K562 (cell line): Measurements from ENCODE around the gene TMEM179. TPM values are rescaled to one million over a fixed set of nuclear protein-coding genes. Genes with fewer than 3 reads are reported as not detected.

Source experiments
- ATAC-seq: fragments of 200-7000 bp; cut with Tn5 transposase; 3 replicates; pipeline ENCODE4 v1.9.1; 2020; ENCODE audit warnings: moderate library complexity
- BruUV-seq: library from RNA; stranded (reverse); fragments of 400-500 nt; replicated peaks from 2 replicates; lab custom pipeline; 2021; lab: Mats Ljungman, UMichigan
- CTCF ChIA-PET: fragments of 300-600 bp; formaldehyde crosslinking; extraction: SDS; loops from one replicate; lab custom pipeline; 2021; ENCODE audit warnings: low intra/inter-chr PET ratio; lab: Yijun Ruan, JAX
- POLR2A ChIA-PET: fragments of 300-600, 350-650 bp; sonication (Branson Sonifier 250); formaldehyde crosslinking; extraction: SDS; loops from one replicate; lab custom pipeline; 2021; ENCODE audit warnings: antibody characterized with exemption, inconsistent platforms; lab: Yijun Ruan, JAX
- DNase-seq, 4 experiments: peaks; one replicate each; pipeline versions ENCODE4 v3.0.0 to v3.0.0-alpha.2; 2011 to 2018; ENCODE audit warnings: low spot score in 3 of 4, mixed read lengths in 3 of 4; ENCODE audit errors: extremely low read depth in 1 of 4
- FAIRE-seq: peaks from 2 replicates; lab custom pipeline; 2011; peaks lifted over from hg19 to GRCh38; lab: Jason Lieb, UNC
- H2AFZ ChIP-seq: 2 replicates; pipeline ENCODE4 v1.6.0; 2011; ENCODE audit warnings: low read depth, low read length, control low read depth, inconsistent platforms
- H3K27ac ChIP-seq: fragments of 200-600 bp; 3 replicates; pipeline ENCODE4 v1.8.0; 2011; ENCODE audit warnings: low read depth, mild to moderate bottlenecking, control low read depth, inconsistent platforms, low read length, moderate library complexity, mixed read lengths; ENCODE audit errors: extremely low read depth
- H3K27me3 ChIP-seq, 2 experiments: fragments of 300-600 bp in 1 of 2; 2 replicates in 1 of 2; 3 replicates in 1 of 2; pipeline versions ENCODE4 v1.6.0 to v1.8.0; 2011; ENCODE audit warnings: inconsistent platforms in 2 of 2, low read length in 2 of 2, mild to moderate bottlenecking in 1 of 2, mixed read lengths in 1 of 2, moderate library complexity in 1 of 2; ENCODE audit not compliant: control insufficient read depth in 2 of 2, insufficient read depth in 2 of 2
- H3K36me3 ChIP-seq: fragments of 300-600 bp; 3 replicates; pipeline ENCODE4 v1.8.0; 2011; ENCODE audit warnings: mild to moderate bottlenecking, low read length, inconsistent platforms; ENCODE audit not compliant: control insufficient read depth, insufficient read depth
- H3K4me1 ChIP-seq, 2 experiments: fragments of 200-600 bp in 1 of 2; replicated peaks in 1 of 2; 2 replicates in 1 of 2; 3 replicates in 1 of 2; pipeline versions ENCODE4 v1.5.1 to v1.8.0; 2011; ENCODE audit warnings: inconsistent platforms in 2 of 2, low read length in 2 of 2, mild to moderate bottlenecking in 1 of 2, mixed read lengths in 1 of 2, moderate library complexity in 1 of 2; ENCODE audit not compliant: control insufficient read depth in 2 of 2, insufficient read depth in 2 of 2
- H3K4me2 ChIP-seq: 2 replicates; pipeline ENCODE4 v1.6.1; 2011; ENCODE audit warnings: low read length, control low read depth, inconsistent platforms, mixed read lengths; ENCODE audit not compliant: insufficient read depth
- H3K4me3 ChIP-seq: fragments of 200-600 bp; sonication (generic), shearing (Covaris generic); 2 replicates; pipeline ENCODE4 v1.5.1; 2016; ENCODE audit warnings: control low read depth, inconsistent platforms
- H3K79me2 ChIP-seq: fragments of 200-600 bp; 3 replicates; pipeline ENCODE4 v1.8.0; 2011; ENCODE audit warnings: low read length, inconsistent platforms; ENCODE audit not compliant: control insufficient read depth, insufficient read depth
- H3K9ac ChIP-seq, 2 experiments: 2 replicates each; pipeline versions ENCODE4 v1.6.0 to v1.6.1; 2011; ENCODE audit warnings: low read depth in 2 of 2, low read length in 2 of 2, control low read depth in 1 of 2, inconsistent platforms in 1 of 2, mild to moderate bottlenecking in 1 of 2, mixed read lengths in 1 of 2; ENCODE audit not compliant: insufficient read depth in 1 of 2
- H3K9me1 ChIP-seq: one replicate; pipeline ENCODE4 v1.6.0; 2011; ENCODE audit warnings: inconsistent platforms, mild to moderate bottlenecking, low read length, moderate library complexity; ENCODE audit not compliant: control insufficient read depth, insufficient read depth
- H3K9me3 ChIP-seq: replicated peaks from 2 replicates; pipeline ENCODE4 v1.5.1; 2011; ENCODE audit warnings: low read depth, low read length, inconsistent platforms; ENCODE audit not compliant: control insufficient read depth, insufficient read depth
- H4K20me1 ChIP-seq: replicated peaks from 2 replicates; pipeline ENCODE4 v1.6.1; 2011; ENCODE audit warnings: low read length, inconsistent platforms, mixed read lengths; ENCODE audit not compliant: control insufficient read depth, insufficient read depth
- CBFB ChIP-seq: sonication (generic); formaldehyde crosslinking; IDR thresholded peaks from 2 replicates; pipeline ENCODE4 v1.4.0; 2020; ENCODE audit warnings: mild to moderate bottlenecking, missing genetic modification reagents
- E2F3 ChIP-seq: fragments of 250-450 bp; sonication (Bioruptor Pico); IDR thresholded peaks from 2 replicates; pipeline ENCODE4 v1.4.0; 2020; ENCODE audit warnings: mild to moderate bottlenecking
- JUNB ChIP-seq: fragments of 450-650 bp; formaldehyde crosslinking; conservative IDR thresholded peaks from 2 replicates; pipeline ENCODE4 v1.4.0; 2020; ENCODE audit warnings: mild to moderate bottlenecking
- PPARD ChIP-seq: fragments of 250-450 bp; sonication (Bioruptor Pico); IDR thresholded peaks from 2 replicates; pipeline ENCODE4 v1.8.0; 2022; ENCODE audit warnings: inconsistent platforms, mild to moderate bottlenecking, moderate library complexity
- TEAD2 ChIP-seq: fragments of 450-650 bp; IDR thresholded peaks from 2 replicates; pipeline ENCODE4 v1.6.1; 2016; ENCODE audit warnings: missing genetic modification characterization, control low read depth, missing compliant biosample characterization
- ZNF232 ChIP-seq: sonication (generic); formaldehyde crosslinking; IDR thresholded peaks from 2 replicates; pipeline ENCODE4 v1.8.0; 2022; ENCODE audit warnings: mild to moderate bottlenecking, missing genetic modification reagents
- WGBS: fragments of 100-300 bp; shearing (Covaris generic); methylation state at CpG from one replicate; pipeline ENCODE4 v1.1.6; 2016; ENCODE audit warnings: low coverage, mixed read lengths; ENCODE audit not compliant: insufficient coverage; ENCODE audit errors: missing lambda C conversion rate; 5-methylcytosine and 5-hydroxymethylcytosine counted together
- in situ Hi-C: fragments of 300-500 bp; cut with MboI; formaldehyde crosslinking; loops from 4 replicates; pipeline ENCODE4 v1.15.0; 2018; ENCODE audit warnings: inconsistent platforms, mixed read lengths
- intact Hi-C: fragments of 100-400 bp; cut with micrococcal nuclease; formaldehyde crosslinking; loops from 2 replicates; pipeline ENCODE4 v1.14.2; 2022
- polyA plus RNA-seq, 8 experiments: library from polyadenylated mRNA; depleted of rRNA in 4 of 8; stranded (reverse) in 5 of 8; unstranded in 3 of 8; fragments of >200 nt; fragmentation: Nextera tagmentation in 2 of 8; fragmentation: Illumina TruSeq in 1 of 8; extraction: Ambion mirVana in 2 of 8; extraction: Trizol in 1 of 8; gene quantifications; 2 replicates each; pipeline versions ENCODE4 v1.2.1 to v1.2.3, GENCODE V29; 2011 to 2014; ENCODE audit warnings: inconsistent platforms in 1 of 8, missing spikeins in 1 of 8
- total RNA-seq, 7 experiments: library from RNA; depleted of rRNA in 6 of 7; stranded (reverse); fragments of >200 nt in 6 of 7; fragmentation: Illumina TruSeq in 2 of 7; extraction: Trizol in 2 of 7; gene quantifications; 2 replicates each; pipeline versions ENCODE4 v1.2.1 to v1.2.3, GENCODE V29; 2011 to 2021; ENCODE audit warnings: low replicate concordance in 1 of 7
- TF ChIP-seq, protein P1 (sequence below): fragments of 250-450 bp; sonication (Bioruptor Pico); IDR thresholded peaks from 2 replicates; pipeline ENCODE4 v1.4.0; 2020

The TMEM179 gene
- total and polyA plus RNA-seq, 9 of the 15 experiments (the other 6 are each of a cell fraction or from before 2014, with no cell fraction given), result not detected

DNA sequence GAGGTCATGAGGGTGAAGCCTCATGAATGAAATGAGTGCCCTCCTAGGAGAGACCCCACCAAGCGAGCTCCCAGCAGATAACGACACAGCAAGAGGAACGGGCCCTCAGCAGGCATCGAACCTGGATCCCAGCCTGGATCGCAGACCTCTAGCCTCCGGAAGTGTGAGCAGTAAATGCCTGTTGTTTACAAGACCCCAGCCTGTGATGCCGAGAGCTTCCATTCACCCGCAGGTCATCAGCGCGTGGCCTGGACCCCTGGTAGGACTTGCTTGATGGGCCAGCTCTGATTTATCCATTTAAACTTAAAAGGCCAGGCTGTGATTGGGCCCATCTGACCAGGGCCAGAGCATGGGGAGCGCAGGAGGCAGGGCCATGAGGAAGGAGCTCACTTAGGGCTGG, 7.0 kb downstream of the TMEM179 start:
- no peak for TF ChIP-seq JUNB
- TF ChIP-seq PPARD (CRISPR knock-in tag), result no peak
- no peak for TF ChIP-seq TEAD2 (tag)
- TF ChIP-seq E2F3 (CRISPR knock-in tag), result no peak
- no peak for TF ChIP-seq ZNF232 (CRISPR knock-in tag)
- TF ChIP-seq, protein P1, sequence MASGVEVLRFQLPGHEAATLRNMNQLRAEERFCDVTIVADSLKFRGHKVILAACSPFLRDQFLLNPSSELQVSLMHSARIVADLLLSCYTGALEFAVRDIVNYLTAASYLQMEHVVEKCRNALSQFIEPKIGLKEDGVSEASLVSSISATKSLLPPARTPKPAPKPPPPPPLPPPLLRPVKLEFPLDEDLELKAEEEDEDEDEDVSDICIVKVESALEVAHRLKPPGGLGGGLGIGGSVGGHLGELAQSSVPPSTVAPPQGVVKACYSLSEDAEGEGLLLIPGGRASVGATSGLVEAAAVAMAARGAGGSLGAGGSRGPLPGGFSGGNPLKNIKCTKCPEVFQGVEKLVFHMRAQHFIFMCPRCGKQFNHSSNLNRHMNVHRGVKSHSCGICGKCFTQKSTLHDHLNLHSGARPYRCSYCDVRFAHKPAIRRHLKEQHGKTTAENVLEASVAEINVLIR, result no peak
- TF ChIP-seq CBFB (CRISPR knock-in tag), result no peak
- no TSS peak for BruUV-seq
- no peaks in the 10 kb centered on the region; a peak in 1 of 5 replicates for H3K4me1 ChIP-seq
- no peak overlapping the region for H2AFZ ChIP-seq
- no peaks in the 10 kb centered on the region for H3K36me3 ChIP-seq
- in situ Hi-C loops, result no loop called here
- no peaks in the 10 kb centered on the region for H3K9me3 ChIP-seq
- no peaks in the 10 kb centered on the region for H3K9me1 ChIP-seq
- CTCF ChIA-PET, result no interaction called here
- peaks cover 0 to 12% of the 10 kb centered on the region in 2 experiments; a peak in 2 of 5 replicates for H3K27me3 ChIP-seq
- H4K20me1 ChIP-seq, result peaks cover 3% of the 10 kb centered on the region; the same call in 1 of the 2 replicates
- H3K4me3 ChIP-seq, result no peak overlapping the region
- H3K4me2 ChIP-seq, result no peak overlapping the region
- WGBS, result 2% methylated on average over 6 of the region's 11 CpGs
- DNase-seq (no peak), ATAC-seq (no peak), FAIRE-seq (no peak)
- no peaks in the 10 kb centered on the region for H3K79me2 ChIP-seq
- H3K9ac ChIP-seq, result no peak overlapping the region
- H3K27ac ChIP-seq, result no peak overlapping the region
- intact Hi-C loops, result no loop called here
- POLR2A ChIA-PET, result no interaction called here
